GM19099 (cell line): ENCODE results near the gene ITM2B.

Experiments
- POLR2A ChIP-seq: IDR thresholded peaks from 3 replicates; pipeline ENCODE4 v1.6.1; 2011; ENCODE audit warnings: low read depth; ENCODE audit not compliant: insufficient read length; ENCODE audit errors: extremely low read depth

ITM2B gene

GRCh38 chr13:48244159-48244558 is 11.2 kb downstream of the ITM2B start:
- no peak for TF ChIP-seq POLR2A

- TF ChIP-seq POLR2A: no peak
Observed at GRCh38 chr13:48246102-48246501, 13.1 kb downstream of the ITM2B start.

- no peak for TF ChIP-seq POLR2A
Observed at GRCh38 chr13:48249018-48249417, 16.0 kb downstream of the ITM2B start.

- no peak for TF ChIP-seq POLR2A
Observed at GRCh38 chr13:48251611-48252081, 18.6 kb downstream of the ITM2B start.

- TF ChIP-seq POLR2A: no peak
Observed at GRCh38 chr13:48252176-48252575, 19.2 kb downstream of the ITM2B start.

- no peak for TF ChIP-seq POLR2A
Observed at GRCh38 chr13:48253849-48254248, 20.8 kb downstream of the ITM2B start.

- TF ChIP-seq POLR2A: no peak
Observed at GRCh38 chr13:48255090-48255489, 22.1 kb downstream of the ITM2B start.

GRCh38 chr13:48255954-48256353 is 22.9 kb downstream of the ITM2B start:
- TF ChIP-seq POLR2A: no peak

GRCh38 chr13:48258002-48258401 is 25.0 kb downstream of the ITM2B start:
- no peak for TF ChIP-seq POLR2A

- no peak for TF ChIP-seq POLR2A
Observed at GRCh38 chr13:48258430-48258829, 25.4 kb downstream of the ITM2B start.

GRCh38 chr13:48260970-48261369 is 28.0 kb downstream of the ITM2B start:
- TF ChIP-seq POLR2A: no peak

- TF ChIP-seq POLR2A: no peak
Observed at GRCh38 chr13:48263196-48263595, 30.2 kb downstream of the ITM2B start.

GRCh38 chr13:48264058-48264457 is 31.1 kb downstream of the ITM2B start:
- TF ChIP-seq POLR2A: no peak

GRCh38 chr13:48265217-48265815 is 32.3 kb downstream of the ITM2B start:
- TF ChIP-seq POLR2A: no peak

GRCh38 chr13:48266150-48266549 is 33.1 kb downstream of the ITM2B start:
- no peak for TF ChIP-seq POLR2A

GRCh38 chr13:48266701-48267639 is 34.0 kb downstream of the ITM2B start:
- TF ChIP-seq POLR2A: no peak

GRCh38 chr13:48268019-48268418 is 35.0 kb downstream of the ITM2B start:
- TF ChIP-seq POLR2A: no peak

GRCh38 chr13:48273346-48273745 is 40.3 kb downstream of the ITM2B start:
- TF ChIP-seq POLR2A: no peak
